Islet precursor cell (in vitro differentiated cells): Measurements from ENCODE around the gene SLCO3A1.
"Not testable (repeated sequence)": the region's sequence is repeated elsewhere in the genome, so short reads cannot be mapped to it uniquely, and the experiment has no call there.

Source experiments
- DNase-seq: peaks from one replicate; pipeline ENCODE4 v3.0.0-alpha.2; 2018

The SLCO3A1 gene

GRCh38 chr15:91942720-91943394 is 89.3 kb downstream of the SLCO3A1 start:
- DNase-seq, result peak; percentile 60

GRCh38 chr15:91944331-91944730 is 90.8 kb downstream of the SLCO3A1 start:
- DNase-seq, result no peak

GRCh38 chr15:91945385-91945784 is 91.9 kb downstream of the SLCO3A1 start:
- DNase-seq, result no peak

- DNase-seq, result no peak
Observed at GRCh38 chr15:91946075-91946474, 92.6 kb downstream of the SLCO3A1 start.

GRCh38 chr15:91946581-91947292 is 93.2 kb downstream of the SLCO3A1 start:
- DNase-seq, result no peak

- DNase-seq, result no peak
Observed at GRCh38 chr15:91947293-91947679, 93.8 kb downstream of the SLCO3A1 start.

- DNase-seq, result peak; percentile 77
Observed at GRCh38 chr15:91947683-91948608, 94.4 kb downstream of the SLCO3A1 start.

- no peak for DNase-seq
Observed at GRCh38 chr15:91949361-91949760, 95.9 kb downstream of the SLCO3A1 start.

GRCh38 chr15:91950054-91950453 is 96.5 kb downstream of the SLCO3A1 start:
- DNase-seq, result no peak

- DNase-seq, result no peak
Observed at GRCh38 chr15:91950631-91951329, 97.3 kb downstream of the SLCO3A1 start.

- DNase-seq, result no peak
Observed at GRCh38 chr15:91952216-91952615, 98.7 kb downstream of the SLCO3A1 start.

- no peak for DNase-seq
Observed at GRCh38 chr15:91953432-91953831, 99.9 kb downstream of the SLCO3A1 start.

GRCh38 chr15:91954292-91954691 is 100.8 kb downstream of the SLCO3A1 start:
- no peak for DNase-seq

GRCh38 chr15:91956026-91956723 is 102.7 kb downstream of the SLCO3A1 start:
- DNase-seq, result peak; percentile 82

GRCh38 chr15:91961357-91961756 is 107.8 kb downstream of the SLCO3A1 start:
- DNase-seq, result no peak

GRCh38 chr15:91963747-91964146 is 110.2 kb downstream of the SLCO3A1 start:
- DNase-seq, result not testable (repeated sequence)

- no peak for DNase-seq
Observed at GRCh38 chr15:91965501-91966193, 112.1 kb downstream of the SLCO3A1 start.

- DNase-seq, result no peak
Observed at GRCh38 chr15:91966194-91966552, 112.7 kb downstream of the SLCO3A1 start.

GRCh38 chr15:91967935-91968606 is 114.6 kb downstream of the SLCO3A1 start:
- no peak for DNase-seq

GRCh38 chr15:91968610-91969009 is 115.1 kb downstream of the SLCO3A1 start:
- no peak for DNase-seq

GRCh38 chr15:91970142-91970541 is 116.6 kb downstream of the SLCO3A1 start:
- DNase-seq, result no peak
